Adrenal gland (tissue), 5 donors: ENCODE data around the gene SRGAP1.

ENCODE experiments used
- CTCF ChIP-seq, 6 experiments: fragments of 450-650 bp in 4 of 6; fragments of 200-600 bp in 2 of 6; sonication (generic) in 1 of 6; IDR thresholded peaks; 1 replicate in 5 of 6; 2 replicates in 1 of 6; pipeline versions ENCODE4 v1.5.1 to v1.8.0; 2016 to 2021; ENCODE audit warnings: antibody characterized with exemption in 6 of 6, mild to moderate bottlenecking in 2 of 6, moderate library complexity in 1 of 6
- POLR2A ChIP-seq, 2 donors: fragments of 450-650 bp; IDR thresholded peaks; one replicate each; pipeline ENCODE4 v1.6.1; 2017; ENCODE audit warnings: antibody characterized with exemption in 2 of 2, mild to moderate bottlenecking in 2 of 2, moderate library complexity in 1 of 2
- donor health status: DM: no; HTN: no; CAD: no.

- no peak for TF ChIP-seq POLR2A (IDR thresholded peaks at IDR 0.05)
- no peak for TF ChIP-seq CTCF (IDR thresholded peaks at IDR 0.05)
These were observed 343.3 kb downstream of the SRGAP1 start for GRCh38 chr12:64187794-64188193.
